Femur (tissue), 1 donor: ENCODE results near the gene ZNF133.
A peak's percentile ranks its signal among the peaks of the same experiment; 100 is the strongest.
"Not testable (repeated sequence)": the region's sequence is repeated elsewhere in the genome, so short reads cannot be mapped to it uniquely, and the experiment has no call there.

Experiments used
- DNase-seq: peaks from one replicate; pipeline ENCODE4 v3.0.0-alpha.2; 2017

ZNF133 gene

GRCh38 chr20:18287546-18287914, 797 bp upstream of the ZNF133 start:
- DNase-seq = no peak

- peak; percentile 34 for DNase-seq
Observed at GRCh38 chr20:18288749-18289267, 481 bp downstream of the ZNF133 start.

GRCh38 chr20:18289306-18289705, 979 bp downstream of the ZNF133 start:
- no peak for DNase-seq

GRCh38 chr20:18299364-18299763, 11.0 kb downstream of the ZNF133 start:
- DNase-seq = no peak

- DNase-seq = no peak
Observed at GRCh38 chr20:18304618-18305017, 16.3 kb downstream of the ZNF133 start.

- DNase-seq = no peak
Observed at GRCh38 chr20:18307301-18307700, 19.0 kb downstream of the ZNF133 start.

- no peak for DNase-seq
Observed at GRCh38 chr20:18310051-18310450, 21.7 kb downstream of the ZNF133 start.

GRCh38 chr20:18310592-18310991, 22.3 kb downstream of the ZNF133 start:
- DNase-seq = no peak

GRCh38 chr20:18312723-18313122, 24.4 kb downstream of the ZNF133 start:
- no peak for DNase-seq

- no peak for DNase-seq
Observed at GRCh38 chr20:18313411-18313810, 25.1 kb downstream of the ZNF133 start.

- no peak for DNase-seq
Observed at GRCh38 chr20:18314786-18315406, 26.6 kb downstream of the ZNF133 start.

GRCh38 chr20:18316166-18316565, 27.8 kb downstream of the ZNF133 start:
- DNase-seq = no peak

- no peak for DNase-seq
Observed at GRCh38 chr20:18321316-18321715, 33.0 kb downstream of the ZNF133 start.

- no peak for DNase-seq
Observed at GRCh38 chr20:18321976-18322950, 33.9 kb downstream of the ZNF133 start.

- DNase-seq = no peak
Observed at GRCh38 chr20:18323705-18324104, 35.4 kb downstream of the ZNF133 start.

GRCh38 chr20:18324596-18325089, 36.3 kb downstream of the ZNF133 start:
- no peak for DNase-seq

- no peak for DNase-seq
Observed at GRCh38 chr20:18326990-18327389, 38.7 kb downstream of the ZNF133 start.

- DNase-seq = no peak
Observed at GRCh38 chr20:18331694-18332093, 43.4 kb downstream of the ZNF133 start.

- not testable (repeated sequence) for DNase-seq
Observed at GRCh38 chr20:18349749-18350148, 61.4 kb downstream of the ZNF133 start.

GRCh38 chr20:18359854-18360253, 71.5 kb downstream of the ZNF133 start:
- DNase-seq = no peak

- no peak for DNase-seq
Observed at GRCh38 chr20:18360635-18361034, 72.3 kb downstream of the ZNF133 start.

GRCh38 chr20:18361678-18362077, 73.4 kb downstream of the ZNF133 start:
- no peak for DNase-seq

GRCh38 chr20:18362916-18363315, 74.6 kb downstream of the ZNF133 start:
- DNase-seq = no peak

- DNase-seq = no peak
Observed at GRCh38 chr20:18363708-18364107, 75.4 kb downstream of the ZNF133 start.
